Heart right ventricle (tissue), 16 donors: ENCODE measurements around the gene DNAH1. TPM values are rescaled to one million over a fixed set of nuclear protein-coding genes. Genes with fewer than 3 reads are reported as not detected.

ENCODE experiments used
- ATAC-seq, 8 donors: fragments of 200-7000 bp; cut with Tn5 transposase; one replicate each; pipeline ENCODE4 v1.9.1; 2020; ENCODE audit warnings: mild to moderate bottlenecking in 8 of 8, moderate library complexity in 8 of 8, moderate number of reproducible peaks in 1 of 8
- DNase-seq, 2 donors: peaks; one replicate each; pipeline ENCODE4 v3.0.0-alpha.2; 2020
- H3K27ac ChIP-seq, 10 donors: fragments of 200-600 bp; sonication (generic) in 2 of 10; one replicate each; pipeline versions ENCODE4 v1.5.0 to v1.8.0; 2020 to 2022; ENCODE audit warnings: mild to moderate bottlenecking in 3 of 10
- H3K27me3 ChIP-seq, 7 donors: fragments of 200-600 bp; one replicate each; pipeline ENCODE4 v1.8.0; 2021 to 2022; ENCODE audit warnings: mild to moderate bottlenecking in 2 of 7
- H3K36me3 ChIP-seq, 9 donors: fragments of 200-600 bp; sonication (generic) in 1 of 9; one replicate each; pipeline versions ENCODE4 v1.5.0 to v1.8.0; 2020 to 2022; ENCODE audit warnings: mild to moderate bottlenecking in 2 of 9
- H3K4me1 ChIP-seq, 9 donors: fragments of 200-600 bp; sonication (generic) in 1 of 9; one replicate each; pipeline versions ENCODE4 v1.5.0 to v1.8.0; 2020 to 2022; ENCODE audit warnings: mild to moderate bottlenecking in 4 of 9
- H3K4me3 ChIP-seq, 10 donors: fragments of 200-600 bp; sonication (generic) in 2 of 10; one replicate each; pipeline versions ENCODE4 v1.5.0 to v1.8.0; 2020 to 2022; ENCODE audit warnings: mild to moderate bottlenecking in 7 of 10, moderate library complexity in 2 of 10
- H3K9me3 ChIP-seq, 11 donors: fragments of 200-600 bp in 10 of 11; sonication (generic) in 2 of 11; one replicate each; pipeline versions ENCODE4 v1.5.0 to v1.8.0; 2013 to 2022; ENCODE audit warnings: mild to moderate bottlenecking in 2 of 11, control low read depth in 1 of 11, moderate library complexity in 1 of 11
- CTCF ChIP-seq, 9 donors: fragments of 200-600 bp; sonication (generic) in 2 of 9; IDR thresholded peaks; one replicate each; pipeline versions ENCODE4 v1.5.0 to v1.8.0; 2021 to 2022; ENCODE audit warnings: antibody characterized with exemption in 9 of 9, mild to moderate bottlenecking in 5 of 9, moderate library complexity in 1 of 9
- WGBS, 2 donors: extraction: QIAGEN DNeasy Blood & Tissue Kit; methylation state at CpG; one replicate each; pipeline ENCODE4 v1.1.7; 2013; ENCODE audit warnings: inconsistent platforms in 1 of 2; 5-methylcytosine and 5-hydroxymethylcytosine counted together
- intact Hi-C, 10 donors: fragments of 100-400 bp; cut with DNase I; formaldehyde crosslinking; loops; one replicate each; pipeline versions ENCODE4 v1.11.1 to v1.14.2; 2022
- polyA plus RNA-seq, 2 donors: library from polyadenylated mRNA; stranded (reverse); fragments of 200-250 nt; gene quantifications; one replicate each; pipeline ENCODE4 v1.2.3, GENCODE V29; 2013
- total RNA-seq, 10 donors: library from RNA; stranded (reverse); fragmentation: NEBNext Ultra II Directional in 3 of 10; extraction: Animal tissue kit (Norgen Biotek cat#: 25700) in 3 of 10; gene quantifications; one replicate each; pipeline versions ENCODE4 v1.2.1 to v1.2.4, GENCODE V29; 2021 to 2023
- donor health status: Arrhythmogenic right ventricular cardiomyopathy.
- donor health status: ischemic (EF 13 %, LVEDD 7.1; RV severe dilation, severe dysfunction).
- donor health status: healthy with polysubstance abuse.
- donor health status: DM: no; HTN: yes; CAD: no.
- donor health status: DM: no; HTN: no; CAD: no.
- donor health status: ischemic (EF 25% LVEDD 6.9; RV normal size, moderate dysfunction).
- donor health status: ischemic (EF 25% LVEDD 5.7; RV mildly dilated, moderate dysfunction).
- donor health status: healthy.
- donor health status: DM: yes; HTN: yes; CAD: no.
- donor health status: Ischemic cardiomyopathy.
- donor health status: ischemic (EF 35%, LVEDD 5.7; RV mildly dilated, moderate dysfunction).
- donor health status: nonischemic (EF 11% LVEDD 7.7; RV severe dilation, severe dysfunction).
- donor health status: DM: yes; HTN: yes; CAD: no.
- donor health status: PGD.
- donor health status: ischemic (EF 29% LVEDD 5.4; RV normal size, mild dysfunction).
- donor health status: nonischemic (EF 23%, LVEDD 6.1; RV moderate dilation, normal function).

DNAH1 gene
- total and polyA plus RNA-seq, 12 donors = 0.99 to 6.4 (median 2.8) TPM

- Histone ChIP-seq H3K27ac (no peak overlapping the region), H3K4me3 (no peak overlapping the region), H3K27me3 (no peaks in the 10 kb centered on the region), H3K4me1 (peaks cover 0 to 16% (median 8%) of the 10 kb centered on the region in 9 donors), H3K9me3 (no peaks in the 10 kb centered on the region), H3K36me3 (peaks cover 0 to 51% (median 14%) of the 10 kb centered on the region in 9 donors)
- ATAC-seq = no peak
- WGBS, 2 donors = 93 to 95% methylated on average over 20 of the region's 20 CpGs
- no peak for DNase-seq
- intact Hi-C loops = loop anchor here in 4 of 10 donors (5.0 to 10.0 kb wide), 3 partner anchors 50 to 60 kb away; no protein-coding TSS in a partner anchor
- no peak for TF ChIP-seq CTCF (IDR thresholded peaks at IDR 0.05)
Observed at GRCh38 chr3:52292247-52293065, 23.7 kb upstream of the DNAH1 start.

GRCh38 chr3:52293491-52294319 is 22.4 kb upstream of the DNAH1 start:
- H3K9me3 ChIP-seq = no peaks in the 10 kb centered on the region
- no peak overlapping the region for H3K27ac ChIP-seq
- H3K27me3 ChIP-seq = no peaks in the 10 kb centered on the region
- no peak for DNase-seq
- H3K4me3 ChIP-seq = no peak overlapping the region
- peaks cover 0 to 19% (median 8%) of the 10 kb centered on the region in 9 donors for H3K4me1 ChIP-seq
- ATAC-seq = no peak
- intact Hi-C loops = loop anchor here in 5 of 10 donors (2.0 to 10.0 kb wide), 4 partner anchors 49 to 61 kb away; no protein-coding TSS in a partner anchor
- H3K36me3 ChIP-seq = peaks cover 0 to 51% (median 14%) of the 10 kb centered on the region in 9 donors
- no peak for TF ChIP-seq CTCF (IDR thresholded peaks at IDR 0.05)
- WGBS, 2 donors = 90 to 92% methylated on average over 17 of the region's 17 CpGs

- H3K9me3 ChIP-seq = no peaks in the 10 kb centered on the region
- peaks cover 0 to 51% (median 14%) of the 10 kb centered on the region in 9 donors for H3K36me3 ChIP-seq
- H3K4me1 ChIP-seq = peaks cover 0 to 19% (median 10%) of the 10 kb centered on the region in 9 donors
- ATAC-seq (no peak), DNase-seq (no peak)
- no peak overlapping the region for H3K4me3 ChIP-seq
- H3K27ac ChIP-seq = no peak overlapping the region
- no peak for TF ChIP-seq CTCF (IDR thresholded peaks at IDR 0.05)
- intact Hi-C loops = loop anchor here in 5 of 10 donors (2.0 to 10.0 kb wide), 5 partner anchors 38 to 62 kb away; no protein-coding TSS in a partner anchor
- 90 to 91% methylated on average over 11 of the region's 11 CpGs for WGBS, 2 donors
- H3K27me3 ChIP-seq = no peaks in the 10 kb centered on the region
Observed at GRCh38 chr3:52294320-52295150, 21.6 kb upstream of the DNAH1 start.
